Gastrocnemius medialis (tissue), 4 donors: ENCODE data around the gene PAQR7.

Experiments used
- CTCF ChIP-seq, 5 experiments: fragments of 450-650 bp in 3 of 5; fragments of 200-600 bp in 2 of 5; sonication (generic) in 2 of 5; IDR thresholded peaks in 4 of 5; conservative IDR thresholded peaks in 1 of 5; 1 replicate in 4 of 5; 2 replicates in 1 of 5; pipeline ENCODE4 v1.5.1; 2016 to 2019; ENCODE audit warnings: antibody characterized with exemption in 5 of 5, mild to moderate bottlenecking in 3 of 5, moderate library complexity in 3 of 5
- POLR2A ChIP-seq, 2 donors: fragments of 450-650 bp; IDR thresholded peaks; one replicate each; pipeline ENCODE4 v1.6.1; 2017; ENCODE audit warnings: antibody characterized with exemption in 2 of 2, mild to moderate bottlenecking in 2 of 2, moderate library complexity in 2 of 2

GRCh38 chr1:25900219-25900618 is 24.7 kb upstream of the PAQR7 start:
- TF ChIP-seq CTCF (IDR thresholded peaks at IDR 0.05 in 4 of 5, conservative IDR thresholded peaks at IDR 0.05 in 1 of 5) (no peak), POLR2A (IDR thresholded peaks at IDR 0.05) (no peak)
